Endometrial microvascular endothelial cells (primary cell): ENCODE data around the gene EPB41. TPM values are rescaled to one million over a fixed set of nuclear protein-coding genes. Genes with fewer than 3 reads are reported as not detected.

Experiments
- in situ Hi-C: cut with HindIII; loops from 2 replicates; pipeline ENCODE4 v1.10.0; 2017; ENCODE audit warnings: low sequenced_read_pairs, low pct_unique_long_range_greater_than_20kb; ENCODE audit errors: inconsistent ontology term
- total RNA-seq: library from RNA; depleted of rRNA; stranded (reverse); fragments of >200 nt; gene quantifications from one replicate; pipeline ENCODE4 v1.2.3, GENCODE V29; 2015; ENCODE audit errors: inconsistent ontology term

Gene EPB41
- total RNA-seq, 1 donor from 2014 or later, result 17.2 TPM

DNA sequence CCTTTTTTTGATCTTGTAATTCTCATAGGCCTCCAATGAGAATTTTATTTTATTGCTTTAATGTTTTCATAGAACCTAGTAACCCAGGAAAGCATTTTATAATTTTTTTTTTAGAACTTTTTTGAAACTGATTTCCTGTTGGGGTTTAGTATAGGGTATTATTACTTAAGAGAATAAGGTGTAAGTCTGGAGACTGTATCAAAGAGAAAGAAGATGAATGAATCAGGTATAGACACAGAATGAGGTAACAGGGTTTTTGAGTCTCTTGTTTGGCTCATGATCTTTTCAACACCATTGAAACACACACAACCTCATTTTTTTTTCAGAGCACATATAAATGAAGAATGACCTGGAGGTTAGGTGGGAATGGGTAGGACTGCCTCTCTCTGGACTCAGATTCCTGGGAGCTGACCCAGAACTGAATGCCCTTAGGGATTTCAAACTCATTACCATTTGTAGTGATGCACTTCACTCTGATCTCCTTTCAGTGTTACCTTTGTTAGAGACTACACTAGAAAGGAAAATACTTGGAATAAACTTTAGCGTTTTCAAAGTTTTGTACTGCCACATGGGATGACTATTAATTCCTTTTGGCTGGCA, 51.0 kb downstream of the EPB41 start:
- in situ Hi-C loops, result no loop called here

DNA sequence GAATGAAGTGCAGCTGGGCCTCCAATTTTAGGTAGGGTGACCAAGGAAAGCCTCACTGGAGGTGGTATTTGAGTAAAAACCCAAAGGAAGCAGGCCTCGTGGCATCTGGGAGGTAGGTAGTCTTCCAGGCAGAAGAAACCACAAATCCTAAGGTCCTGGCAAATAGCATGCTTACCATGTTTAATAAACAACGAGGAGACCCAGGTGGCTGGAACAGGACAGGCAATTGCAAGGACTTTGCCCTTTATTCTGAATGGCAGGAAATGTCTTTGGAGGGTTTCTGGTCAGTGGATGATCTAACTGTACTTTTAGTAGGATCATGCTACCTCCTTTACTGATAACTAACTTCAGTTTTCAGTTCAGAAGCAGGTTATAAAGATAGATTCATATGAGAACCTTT, 52.2 kb downstream of the EPB41 start:
- in situ Hi-C loops, result no loop called here

DNA sequence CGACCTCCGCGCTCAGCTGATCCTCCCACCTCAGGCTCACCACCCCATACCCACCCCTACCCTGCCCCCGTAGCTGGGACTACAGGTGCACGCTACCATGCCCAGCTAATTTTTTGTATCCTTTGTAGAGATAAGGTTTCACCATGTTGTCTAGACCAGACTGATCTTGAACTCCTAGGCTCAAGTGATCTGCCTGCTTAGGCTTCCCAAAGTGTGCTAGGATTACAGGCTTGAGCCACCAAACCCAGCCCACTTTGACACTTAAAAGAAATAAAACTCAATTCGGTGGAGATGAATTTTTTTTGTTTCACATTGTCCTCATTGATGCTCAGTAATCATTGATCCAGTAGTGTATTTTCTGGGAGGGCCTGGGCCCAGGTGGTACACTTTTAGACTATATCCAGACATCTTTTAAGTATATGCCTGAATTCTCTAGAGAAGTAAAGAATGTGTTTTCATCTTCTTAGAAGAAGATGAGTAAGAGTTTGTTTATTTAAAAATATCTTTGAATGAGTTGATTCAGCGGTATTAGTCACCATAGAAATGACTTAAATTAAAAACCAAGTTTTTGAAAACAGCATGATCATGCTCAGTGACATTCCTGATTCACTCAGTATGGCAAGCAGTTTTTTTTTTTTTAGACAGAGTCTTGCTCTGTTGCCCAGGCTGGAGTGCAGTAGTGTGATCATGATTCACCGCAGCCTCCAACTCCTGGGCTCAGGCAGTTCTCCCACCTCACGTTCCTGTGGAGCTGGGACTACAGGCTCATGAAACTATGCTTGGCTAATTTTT, 57.8 kb downstream of the EPB41 start:
- in situ Hi-C loops, result no loop called here

DNA sequence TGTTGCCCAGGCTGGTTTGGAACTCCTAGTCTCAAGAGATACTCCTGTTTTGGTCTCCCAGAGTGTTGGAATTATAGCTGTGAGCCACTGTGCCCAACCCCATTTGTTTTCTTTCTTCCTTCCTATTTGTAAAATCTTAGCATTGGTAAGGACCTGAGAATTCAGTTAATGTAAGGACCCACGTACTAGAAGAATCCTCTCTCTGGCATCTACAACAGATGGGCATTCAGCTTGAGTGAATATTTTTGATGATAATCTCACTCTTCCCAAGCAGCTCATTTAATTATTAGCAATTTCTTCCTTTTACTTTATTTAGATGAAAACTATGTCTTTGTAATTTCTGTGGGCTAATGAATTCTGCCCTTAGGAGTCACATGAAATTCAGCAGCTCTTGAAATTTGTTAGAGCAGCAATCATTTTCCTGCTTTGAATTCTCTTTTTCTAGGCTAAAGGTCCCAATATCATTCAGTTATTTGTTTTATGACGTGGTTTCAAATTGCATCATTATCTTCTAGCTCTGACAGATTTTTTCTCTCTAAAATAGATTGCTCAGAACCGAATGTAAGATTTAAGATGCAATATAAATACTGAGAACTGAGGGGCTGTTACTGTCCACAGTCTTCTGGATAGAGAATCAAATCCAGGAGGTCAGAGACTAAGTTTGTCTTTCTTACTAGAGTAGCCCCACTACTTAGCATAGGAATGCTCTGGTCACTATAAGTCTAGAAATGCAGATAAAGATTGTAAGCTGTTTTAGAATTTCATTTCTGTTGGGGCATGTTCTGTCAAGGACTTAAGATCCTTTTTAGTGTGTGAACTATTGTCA, 59.4 kb downstream of the EPB41 start:
- in situ Hi-C loops, result no loop called here

DNA sequence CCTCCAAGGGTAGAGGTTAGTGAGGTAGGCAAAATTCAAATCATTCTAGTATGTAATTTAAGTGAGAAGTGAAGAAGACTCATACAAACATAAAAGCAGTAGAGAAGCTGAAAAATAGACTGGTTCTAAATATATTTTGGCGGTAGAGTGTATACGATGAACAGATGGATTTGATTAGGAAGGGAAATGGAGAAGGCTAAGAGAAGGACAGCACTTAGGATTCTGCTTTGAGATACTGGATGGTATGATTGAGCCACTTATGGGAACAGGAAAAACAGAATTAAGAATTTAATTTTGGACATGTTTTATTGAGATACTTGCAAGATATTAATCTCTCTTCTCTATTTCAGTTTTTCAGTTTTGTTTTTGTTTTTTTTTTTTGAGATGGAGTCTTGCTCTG, 60.1 kb downstream of the EPB41 start:
- in situ Hi-C loops, result no loop called here

DNA sequence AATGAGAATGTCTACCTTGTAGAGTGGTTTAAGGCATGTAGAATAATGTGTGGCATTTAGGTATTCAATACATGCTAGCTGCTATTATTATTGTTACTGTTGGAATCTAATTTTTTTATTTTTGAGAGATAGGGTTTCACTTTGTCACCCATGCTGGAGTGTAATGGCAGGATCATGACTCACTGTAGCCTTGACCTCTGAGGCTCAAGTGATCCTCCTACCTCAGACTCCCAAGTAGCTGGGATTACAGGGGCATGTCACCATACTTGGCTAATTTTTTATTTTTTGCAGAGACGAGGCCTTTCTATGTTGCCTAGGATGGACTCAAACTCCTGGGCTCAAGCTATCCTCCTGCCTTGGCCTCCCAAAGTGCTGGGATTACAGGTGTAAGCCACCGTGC, 61.9 kb downstream of the EPB41 start:
- in situ Hi-C loops, result no loop called here

DNA sequence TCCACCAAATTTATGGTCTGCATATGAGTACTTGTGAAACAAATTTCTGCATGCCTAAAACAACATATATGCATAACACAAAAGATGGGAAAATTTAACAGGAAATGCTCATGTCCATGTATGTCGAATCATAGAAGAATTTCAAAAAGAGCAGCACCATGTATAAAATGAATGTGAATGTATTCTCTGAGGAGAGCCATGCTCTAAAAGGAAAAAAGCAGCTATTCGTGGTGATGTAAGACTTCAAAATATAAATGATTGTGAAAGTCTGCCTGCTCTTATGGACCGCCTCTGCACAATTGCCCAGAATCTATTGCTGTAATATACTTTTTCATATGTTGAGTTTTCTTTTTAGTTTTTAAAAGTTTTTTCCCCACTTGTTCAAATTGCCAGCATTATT, 66.8 kb downstream of the EPB41 start:
- in situ Hi-C loops, result no loop called here

DNA sequence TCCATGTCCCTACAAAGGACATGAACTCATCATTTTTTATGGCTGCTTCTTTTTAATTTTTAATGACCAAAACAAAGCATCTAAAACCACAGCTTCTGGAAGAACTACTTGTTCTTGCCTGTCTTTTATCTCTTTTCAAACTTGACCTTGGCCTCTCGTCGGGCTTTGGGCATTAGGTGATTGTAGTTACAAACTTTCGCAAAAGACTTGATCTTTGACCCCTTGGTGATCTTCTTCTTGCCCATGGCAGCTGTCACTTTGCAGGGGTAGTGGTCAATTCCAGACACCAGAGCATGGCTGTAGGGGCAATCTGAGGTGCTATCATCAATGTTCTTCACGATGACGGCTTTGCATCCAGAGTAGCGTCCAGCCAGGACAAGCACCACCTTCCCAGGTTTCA, 67.8 kb downstream of the EPB41 start:
- in situ Hi-C loops, result no loop called here

DNA sequence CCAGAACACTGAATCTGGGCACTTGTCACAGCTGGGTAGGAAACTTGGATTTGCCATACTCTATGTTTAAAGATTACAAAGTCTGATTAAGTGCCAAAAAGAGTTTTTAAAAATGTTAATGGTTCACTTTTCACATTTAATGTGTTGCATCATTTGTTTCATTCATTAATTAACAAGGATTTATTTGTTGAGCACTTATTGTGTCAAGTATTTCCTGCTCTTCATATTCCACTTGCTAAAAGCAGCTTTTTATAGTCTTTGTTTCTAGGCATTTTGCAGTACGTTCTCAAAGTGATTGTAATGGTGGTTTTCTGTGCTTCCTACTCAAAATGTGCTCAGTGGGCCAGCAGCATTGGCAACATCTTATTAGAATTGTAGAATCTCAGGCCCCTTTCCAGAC, 68.7 kb downstream of the EPB41 start:
- in situ Hi-C loops, result no loop called here

DNA sequence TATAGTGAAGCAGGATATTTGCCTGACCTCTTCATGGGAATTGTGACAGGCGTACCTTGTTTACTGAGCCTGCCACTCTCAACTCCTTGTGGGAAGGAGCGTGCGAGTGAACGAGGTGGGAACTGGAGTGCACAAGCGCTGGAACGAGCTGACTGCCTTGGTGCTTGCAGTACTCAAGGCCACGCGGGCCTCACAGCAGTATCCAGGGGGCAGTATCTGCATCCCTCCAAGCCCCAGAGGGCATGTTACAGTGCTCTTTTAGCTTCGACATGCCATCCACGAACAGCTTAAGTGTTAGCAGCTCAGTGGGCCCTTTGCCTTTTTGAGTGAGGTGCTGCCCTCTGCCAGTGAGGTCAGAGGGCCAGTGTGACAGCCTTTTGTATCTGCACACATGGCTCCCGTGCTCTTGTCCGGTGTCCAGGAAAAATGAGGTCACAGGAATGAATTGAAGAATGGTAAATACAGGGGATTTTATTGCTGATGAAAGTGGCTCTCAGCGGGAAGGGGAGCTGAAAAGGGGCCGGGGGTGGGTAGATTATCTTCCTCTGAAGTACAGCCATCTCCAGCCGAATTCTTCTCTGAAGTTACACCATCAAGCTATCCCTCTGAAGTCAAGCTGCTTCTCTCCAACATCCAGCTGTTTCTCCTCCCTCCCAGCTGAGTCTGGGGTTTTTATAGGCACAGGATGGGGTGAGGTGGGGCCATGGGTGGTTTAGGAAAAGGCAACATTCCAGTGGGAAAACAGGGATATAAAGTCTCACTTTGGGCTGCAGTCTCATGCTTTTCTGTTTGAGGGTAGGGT, 69.3 kb downstream of the EPB41 start:
- in situ Hi-C loops, result no loop called here

DNA sequence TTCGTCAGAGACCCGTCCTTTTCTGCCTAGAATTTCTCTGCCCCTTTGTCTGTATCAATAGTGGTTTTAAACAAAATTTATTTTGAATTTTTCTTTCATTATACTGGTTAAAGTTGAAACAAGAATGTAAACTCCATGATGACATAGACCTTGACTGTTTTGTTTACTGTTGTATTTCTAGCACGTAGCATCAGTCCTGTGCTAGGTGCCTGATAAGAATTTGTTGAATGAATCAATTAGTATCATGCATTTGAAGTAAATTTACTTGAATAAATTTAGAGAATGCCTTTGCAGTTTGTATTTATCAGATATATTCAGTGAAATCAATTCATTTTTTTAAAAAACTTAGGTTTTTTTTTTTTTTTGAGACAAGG, 69.9 kb downstream of the EPB41 start:
- in situ Hi-C loops, result no loop called here

DNA sequence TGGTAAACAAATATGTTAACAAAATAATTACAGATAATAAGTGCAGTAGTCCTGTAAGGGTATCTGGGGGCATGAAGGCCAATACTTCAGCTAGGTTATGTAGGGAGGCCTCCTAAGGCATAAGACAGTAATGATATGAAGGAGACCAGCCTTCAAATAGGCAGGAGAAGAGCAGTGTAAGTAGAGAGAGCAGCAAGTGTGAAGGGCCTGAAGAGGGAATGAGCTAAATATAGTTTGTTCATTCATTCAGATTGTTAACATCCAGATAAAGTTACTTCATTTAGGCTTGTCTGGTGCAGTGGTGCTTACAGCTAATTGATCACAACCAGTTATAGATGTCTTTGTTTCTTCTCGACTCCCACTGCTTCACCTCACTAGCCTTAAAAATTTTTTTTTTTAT, 71.1 kb downstream of the EPB41 start:
- in situ Hi-C loops, result no loop called here

DNA sequence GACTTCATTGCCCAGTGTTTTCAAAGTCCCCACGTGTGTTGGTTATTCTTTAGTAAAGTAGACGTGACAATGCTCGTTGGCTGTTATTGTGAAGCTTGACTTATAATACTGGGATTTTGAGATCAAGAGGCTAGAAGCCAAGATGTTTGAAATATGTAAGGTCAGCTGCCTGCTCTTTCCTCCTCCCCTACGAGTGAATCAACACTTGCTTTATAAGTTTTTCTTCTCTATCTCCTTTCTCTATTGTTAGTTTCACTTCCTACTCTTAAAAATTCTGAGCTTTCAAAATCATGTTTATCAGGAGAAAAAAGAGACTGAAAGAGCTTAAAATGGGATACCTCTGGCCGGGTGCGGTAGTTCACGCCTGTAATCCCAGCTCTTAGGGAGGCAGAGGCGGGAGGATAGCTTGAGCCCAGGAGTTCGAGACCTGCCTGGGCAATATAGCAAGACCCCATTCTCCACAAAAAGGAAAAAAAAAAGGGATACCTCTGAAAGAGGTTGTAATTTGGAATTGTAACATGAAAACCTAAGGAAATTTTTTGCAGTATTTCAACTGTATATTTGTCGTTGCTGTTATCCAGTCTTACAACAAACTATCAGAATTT, 72.0 kb downstream of the EPB41 start:
- in situ Hi-C loops, result no loop called here

DNA sequence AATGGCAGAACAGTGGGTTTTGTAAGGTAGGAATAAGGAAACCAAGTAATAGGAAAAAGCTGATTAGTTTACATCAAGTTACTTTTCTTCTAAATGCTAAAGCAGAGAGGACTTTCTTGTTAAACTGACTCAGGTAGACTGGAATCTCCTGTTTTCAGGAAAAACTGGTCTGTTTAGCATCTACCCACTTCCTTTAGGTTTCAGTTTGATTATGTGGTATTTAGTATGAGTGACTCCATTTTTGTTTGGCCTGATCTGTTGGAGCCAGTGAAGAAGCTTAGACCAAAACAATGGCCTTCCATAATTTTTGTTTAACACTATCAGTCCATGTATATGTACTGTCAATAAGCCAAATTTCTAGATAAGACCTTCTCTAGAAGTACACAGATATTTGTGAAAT, 88.4 kb downstream of the EPB41 start:
- in situ Hi-C loops, result no loop called here

DNA sequence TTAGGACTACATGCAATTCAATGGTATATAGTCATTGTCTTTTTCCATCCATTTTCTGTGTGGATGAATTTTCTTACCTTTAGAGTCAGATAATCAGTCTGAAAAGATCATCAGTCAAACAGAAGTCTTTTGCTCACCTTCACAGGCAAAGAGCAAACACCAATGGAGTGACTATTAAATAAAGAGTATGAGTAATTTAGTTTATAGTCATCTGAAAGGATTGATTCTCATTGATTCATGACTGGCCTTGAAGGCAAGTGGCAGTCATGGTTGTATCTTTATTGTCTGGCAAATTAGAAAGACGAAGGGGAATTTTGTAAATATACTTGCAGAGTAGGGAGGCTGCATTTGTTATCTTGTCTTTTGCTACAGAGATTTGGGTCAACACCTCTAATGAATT, 89.9 kb downstream of the EPB41 start:
- in situ Hi-C loops, result no loop called here

DNA sequence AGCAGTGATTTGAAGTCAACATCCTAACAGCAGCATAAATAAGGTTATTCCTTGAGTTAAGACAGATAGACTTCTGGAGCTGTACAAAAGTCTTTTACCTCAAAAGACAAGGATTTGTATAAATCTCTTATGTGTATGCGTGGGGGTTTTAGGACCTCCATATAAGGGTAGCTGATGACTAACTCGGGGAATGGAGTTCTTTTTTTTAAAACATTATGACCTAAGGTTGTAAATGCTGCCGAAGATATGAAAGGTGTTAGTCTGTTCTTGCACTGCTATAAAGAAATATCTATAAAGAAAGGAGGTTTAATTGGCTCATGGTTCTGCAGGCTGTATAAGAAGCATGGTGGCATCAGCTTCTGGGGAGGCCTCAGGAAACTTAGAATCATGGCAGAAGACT, 90.4 kb downstream of the EPB41 start:
- in situ Hi-C loops, result no loop called here

DNA sequence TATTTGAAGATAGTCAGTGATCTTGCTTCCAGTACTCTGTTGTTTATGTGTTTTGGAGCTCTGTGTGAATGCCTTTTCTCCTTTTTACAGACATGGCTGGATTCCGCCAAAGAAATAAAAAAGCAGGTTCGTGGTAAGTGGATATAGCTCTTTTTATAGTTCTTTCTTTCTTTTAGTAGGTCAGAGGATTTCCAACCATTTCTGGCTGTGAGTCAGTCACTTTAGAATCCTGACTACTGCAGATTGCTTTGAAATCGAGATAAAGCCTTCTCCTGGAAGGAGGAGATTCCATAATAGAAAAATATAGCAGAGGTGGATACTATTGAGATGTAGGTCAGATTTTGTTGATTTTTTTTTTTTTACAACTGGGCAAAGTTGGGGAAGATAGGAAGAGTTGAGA, 97.4 kb downstream of the EPB41 start:
- in situ Hi-C loops, result no loop called here

DNA sequence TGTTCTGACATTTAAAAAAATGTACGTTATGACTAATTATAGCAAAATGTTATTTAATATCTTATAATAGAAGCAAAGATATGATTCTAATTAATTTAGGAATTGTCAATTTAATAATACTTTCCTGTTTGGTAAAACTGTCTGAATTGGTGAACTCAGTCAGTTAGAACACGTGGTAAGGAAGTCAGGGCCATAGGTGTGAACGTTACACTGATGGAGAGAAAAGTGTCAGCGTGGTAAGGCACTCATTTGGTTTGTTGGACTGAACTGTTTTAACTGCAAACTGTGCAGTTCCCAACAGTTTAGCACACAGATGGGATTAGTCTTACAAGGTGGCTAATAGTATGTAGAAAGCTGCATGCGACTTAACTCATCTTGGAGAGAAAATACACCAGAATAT, 102.9 kb downstream of the EPB41 start:
- in situ Hi-C loops, result no loop called here
